Measurements from ENCODE around the gene C1orf226.
"Not testable (repeated sequence)": the region's sequence is repeated elsewhere in the genome, so short reads cannot be mapped to it uniquely, and the experiment has no call there.

The C1orf226 gene

DNA sequence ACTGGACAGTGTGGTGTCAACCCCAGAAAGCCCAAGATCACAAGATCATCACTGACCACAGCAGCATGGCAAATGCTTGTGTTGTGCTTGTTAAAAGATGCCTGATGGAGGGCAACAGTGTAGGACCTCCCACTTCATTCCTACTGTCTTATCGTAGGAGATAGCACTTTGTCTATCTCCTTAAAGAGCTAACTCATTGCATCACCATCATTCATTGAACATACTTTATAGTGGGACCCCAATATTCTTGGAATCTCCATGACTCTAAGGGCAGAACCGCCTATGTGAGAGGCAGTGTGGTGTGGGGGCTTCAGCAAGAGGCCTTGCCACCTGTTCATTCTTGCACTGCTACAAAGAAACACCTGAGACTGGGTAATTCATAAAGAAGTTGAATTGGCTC, 35.4 kb downstream of the C1orf226 start:
- no peak for DNase-seq (ENCODE audit: low read depth)
- no peak overlapping the region for H3K4me3 ChIP-seq (ENCODE audit: low read length)
- TF ChIP-seq, protein P1, sequence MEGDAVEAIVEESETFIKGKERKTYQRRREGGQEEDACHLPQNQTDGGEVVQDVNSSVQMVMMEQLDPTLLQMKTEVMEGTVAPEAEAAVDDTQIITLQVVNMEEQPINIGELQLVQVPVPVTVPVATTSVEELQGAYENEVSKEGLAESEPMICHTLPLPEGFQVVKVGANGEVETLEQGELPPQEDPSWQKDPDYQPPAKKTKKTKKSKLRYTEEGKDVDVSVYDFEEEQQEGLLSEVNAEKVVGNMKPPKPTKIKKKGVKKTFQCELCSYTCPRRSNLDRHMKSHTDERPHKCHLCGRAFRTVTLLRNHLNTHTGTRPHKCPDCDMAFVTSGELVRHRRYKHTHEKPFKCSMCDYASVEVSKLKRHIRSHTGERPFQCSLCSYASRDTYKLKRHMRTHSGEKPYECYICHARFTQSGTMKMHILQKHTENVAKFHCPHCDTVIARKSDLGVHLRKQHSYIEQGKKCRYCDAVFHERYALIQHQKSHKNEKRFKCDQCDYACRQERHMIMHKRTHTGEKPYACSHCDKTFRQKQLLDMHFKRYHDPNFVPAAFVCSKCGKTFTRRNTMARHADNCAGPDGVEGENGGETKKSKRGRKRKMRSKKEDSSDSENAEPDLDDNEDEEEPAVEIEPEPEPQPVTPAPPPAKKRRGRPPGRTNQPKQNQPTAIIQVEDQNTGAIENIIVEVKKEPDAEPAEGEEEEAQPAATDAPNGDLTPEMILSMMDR (IDR thresholded peaks at IDR 0.05; ENCODE audit: insufficient read depth, low read depth, low read length, missing control alignments): no peak

DNA sequence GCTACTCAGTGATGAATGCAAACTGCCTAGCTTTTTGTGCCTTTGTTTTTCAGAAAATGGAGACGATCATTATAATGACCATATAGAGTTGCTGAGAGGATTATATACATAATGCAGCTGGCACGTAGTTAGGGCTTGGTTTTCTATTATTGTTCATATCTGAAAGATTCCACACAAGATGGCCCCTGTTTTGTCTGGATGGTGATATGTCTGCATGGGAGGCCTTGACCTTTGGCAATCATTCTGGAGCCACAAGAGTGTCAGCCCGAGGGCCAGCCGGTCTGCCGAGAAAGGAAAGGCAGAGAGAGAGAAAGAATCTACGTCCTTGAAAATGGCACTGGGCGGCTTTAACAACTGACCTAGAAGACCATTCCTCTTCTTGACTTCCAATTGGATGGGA, 36.1 kb downstream of the C1orf226 start:
- no peak for DNase-seq (ENCODE audit: low read depth)
- TF ChIP-seq, protein P1 (IDR thresholded peaks at IDR 0.05; ENCODE audit: insufficient read depth, low read depth, low read length, missing control alignments): no peak

DNA sequence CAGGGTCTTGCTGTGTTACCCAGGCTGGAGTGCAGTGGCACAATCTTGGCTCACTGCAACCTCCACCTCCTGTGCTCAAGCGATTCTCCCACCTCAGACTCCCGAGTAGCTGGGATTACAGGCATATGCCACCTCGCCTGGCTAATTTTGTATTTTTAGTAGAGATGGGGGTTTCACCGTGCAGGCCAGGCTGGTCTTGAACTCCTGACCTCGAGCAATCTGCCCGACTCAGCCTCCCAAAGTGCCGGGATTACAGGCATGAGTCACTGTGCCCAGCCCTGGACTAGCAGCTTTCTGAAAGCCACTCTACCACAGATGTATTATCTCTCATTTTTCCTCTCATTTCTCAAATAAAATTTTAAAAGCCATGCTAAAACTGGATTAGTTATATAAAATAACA, 37.1 kb downstream of the C1orf226 start:
- H3K4me3 ChIP-seq (ENCODE audit: low read length): not testable (repeated sequence)
- DNase-seq (ENCODE audit: low read depth): peak; percentile 11

More for the DNA sequence above, 36.1 kb downstream of the C1orf226 start:
- no peak overlapping the region for H3K4me3 ChIP-seq (ENCODE audit: low read length)

DNA sequence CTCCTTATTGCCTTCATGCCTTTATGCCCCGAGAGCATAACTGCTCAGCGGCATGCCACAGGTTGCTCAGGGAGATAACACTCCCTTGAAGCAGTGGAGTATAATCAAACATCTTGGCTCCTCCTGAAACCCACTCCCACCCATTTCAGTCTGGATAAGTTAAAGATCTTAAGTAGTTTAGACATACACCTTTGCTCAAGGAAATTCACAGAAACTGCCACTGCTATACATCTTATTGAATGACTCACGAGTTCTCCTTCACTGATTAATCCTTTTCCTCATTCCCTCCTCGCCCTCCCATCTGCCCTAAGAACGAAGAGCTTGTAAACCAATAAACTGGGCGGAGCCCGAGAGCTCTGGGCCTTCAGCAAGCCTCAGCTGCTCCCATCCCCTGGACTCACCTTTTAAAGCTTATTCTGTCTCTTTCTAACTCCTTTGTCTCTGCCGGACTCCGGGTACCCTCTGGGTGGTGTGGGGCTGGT, 38.0 kb downstream of the C1orf226 start:
- peak; percentile 75 for DNase-seq (ENCODE audit: low read depth)
- not testable (repeated sequence) for H3K4me3 ChIP-seq (ENCODE audit: low read length)

DNA sequence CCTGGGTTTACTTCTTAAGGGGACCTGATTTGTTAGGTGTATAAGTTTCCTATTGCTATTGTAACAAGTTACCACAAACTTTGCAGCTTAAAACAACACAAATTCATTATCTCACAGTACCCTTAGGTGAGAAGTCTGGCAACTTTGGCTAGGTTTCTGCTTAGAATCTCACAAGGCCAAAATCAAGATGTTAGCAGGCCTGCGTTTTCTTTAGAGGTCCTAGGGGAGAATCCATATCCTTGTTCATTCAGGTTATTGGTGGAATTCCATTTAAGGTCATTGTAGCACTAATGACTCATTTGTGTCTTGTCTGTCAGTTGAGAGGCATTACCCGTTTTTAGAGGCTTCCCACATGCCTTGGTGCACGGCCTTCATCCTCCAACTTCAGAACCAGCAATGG, 38.6 kb downstream of the C1orf226 start:
- TF ChIP-seq, protein P1 (IDR thresholded peaks at IDR 0.05; ENCODE audit: insufficient read depth, low read depth, low read length, missing control alignments): no peak
- H3K4me3 ChIP-seq (ENCODE audit: low read length): no peak overlapping the region
- no peak for DNase-seq (ENCODE audit: low read depth)

DNA sequence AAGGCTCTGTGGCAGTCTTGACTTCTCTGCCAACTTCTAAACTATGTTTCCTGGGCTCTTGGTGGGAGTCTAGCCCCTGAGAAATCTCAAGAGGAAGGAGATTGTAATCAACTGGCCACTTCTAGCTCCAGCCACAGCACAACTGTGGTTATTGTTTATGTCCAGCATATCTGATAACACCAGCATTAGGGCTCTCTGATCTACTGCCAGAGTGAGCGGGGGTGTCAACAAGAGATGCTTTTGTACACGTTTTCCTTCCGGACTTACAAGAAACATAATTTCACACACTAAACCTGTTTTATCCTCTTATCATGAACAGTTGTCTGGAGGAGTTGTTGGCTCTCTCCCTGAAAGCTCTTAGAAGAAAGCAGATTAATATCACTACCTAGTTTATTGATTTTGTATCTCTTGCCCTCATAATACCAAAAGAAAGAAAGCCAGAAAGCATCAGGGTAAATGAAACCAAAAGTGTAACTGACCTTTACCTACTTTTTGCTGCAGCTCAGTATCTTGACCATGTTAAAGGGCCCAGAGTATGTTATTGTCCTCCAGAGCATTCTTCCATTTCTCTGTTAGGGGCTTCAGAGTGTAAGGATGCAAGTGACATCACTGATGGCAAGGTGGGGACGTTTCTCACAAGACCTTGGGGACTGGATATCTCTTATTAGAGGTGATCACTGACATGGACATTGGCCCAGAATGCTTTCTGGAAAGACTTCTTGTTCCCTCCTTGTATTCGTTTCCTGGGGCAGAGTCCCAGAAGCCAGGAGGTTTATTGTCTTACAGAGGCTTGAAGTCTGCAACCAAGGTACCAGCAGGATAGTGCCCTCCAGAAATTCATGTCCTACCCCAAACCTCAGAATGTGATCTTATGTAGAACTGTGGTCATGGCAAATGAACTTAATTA, 40.0 kb downstream of the C1orf226 start:
- H3K4me3 ChIP-seq (ENCODE audit: low read length): no peak overlapping the region
- TF ChIP-seq, protein P1 (IDR thresholded peaks at IDR 0.05; ENCODE audit: insufficient read depth, low read depth, low read length, missing control alignments): no peak
- DNase-seq (ENCODE audit: low read depth): no peak

DNA sequence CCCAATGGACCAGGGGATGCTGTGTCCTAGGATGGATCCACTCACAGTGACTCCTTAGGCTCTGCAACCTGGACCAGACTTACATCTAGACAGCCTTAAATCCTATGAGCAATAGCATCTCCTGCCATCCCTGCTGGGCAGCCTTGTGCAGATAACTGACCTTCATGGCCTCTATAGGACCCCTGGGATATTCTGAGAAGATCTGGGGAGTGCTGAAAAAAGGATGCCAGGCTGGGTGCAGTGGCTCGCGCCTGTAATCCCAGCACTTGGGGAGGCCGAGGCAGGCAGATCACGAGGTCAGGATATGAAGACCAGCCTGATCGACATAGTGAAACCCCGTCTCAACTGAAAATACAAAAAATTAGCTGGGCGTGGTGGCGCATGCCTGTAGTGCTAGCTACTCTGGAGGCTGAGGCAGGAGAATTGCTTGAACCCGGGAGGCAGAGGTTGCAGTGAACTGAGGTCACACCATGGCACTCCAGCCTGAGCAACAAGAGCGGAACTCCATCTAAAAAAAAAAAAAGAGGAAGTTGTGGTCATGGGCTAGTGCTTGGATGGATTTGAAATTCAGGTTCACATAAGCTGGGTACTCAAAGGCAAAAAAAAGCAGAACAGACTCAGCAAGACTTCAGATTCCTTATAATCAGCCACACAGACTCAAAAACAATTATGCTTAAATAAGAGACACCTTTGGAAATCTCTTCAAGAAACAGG, 41.3 kb downstream of the C1orf226 start:
- no peak overlapping the region for H3K4me3 ChIP-seq (ENCODE audit: low read length)
- no peak for DNase-seq (ENCODE audit: low read depth)
- TF ChIP-seq, protein P1 (IDR thresholded peaks at IDR 0.05; ENCODE audit: insufficient read depth, low read depth, low read length, missing control alignments): no peak

Data from epithelial cell of esophagus (primary cell).